Measurements from ENCODE around the gene FLT3.

FLT3 gene

GRCh38 chr13:27972478-27972820 is 127.9 kb downstream of the FLT3 start:
- H3K27ac ChIP-seq = no peak overlapping the region
- TF ChIP-seq CTCF (conservative IDR thresholded peaks at IDR 0.05; ENCODE audit: low read depth) = no peak
- CTCF ChIA-PET = interaction anchor here (1.1 to 1.3 kb wide), 2 partner anchors 142 to 202 kb away, joined by 4 read pairs; no protein-coding TSS in a partner anchor
- POLR2A ChIA-PET (ENCODE audit: low non-redundant PET) = no interaction called here
- no peak for DNase-seq (ENCODE audit: low spot score)

- no peak for DNase-seq (ENCODE audit: low spot score)
- no peak overlapping the region for H3K27ac ChIP-seq
- POLR2A ChIA-PET (ENCODE audit: low non-redundant PET) = no interaction called here
- CTCF ChIA-PET = interaction anchor here (0.6 to 1.4 kb wide), 4 partner anchors 18 to 591 kb away, joined by 3 to 4 read pairs (median 4); no protein-coding TSS in a partner anchor
- no peak for TF ChIP-seq CTCF (conservative IDR thresholded peaks at IDR 0.05; ENCODE audit: low read depth)
Measured at GRCh38 chr13:27971776-27972477, 128.4 kb downstream of the FLT3 start.

GRCh38 chr13:27971236-27971645 is 129.1 kb downstream of the FLT3 start:
- no peak for DNase-seq (ENCODE audit: low spot score)
- POLR2A ChIA-PET (ENCODE audit: low non-redundant PET) = no interaction called here
- no peak for TF ChIP-seq CTCF (conservative IDR thresholded peaks at IDR 0.05; ENCODE audit: low read depth)
- H3K27ac ChIP-seq = no peak overlapping the region
- CTCF ChIA-PET = interaction anchor here (0.6 to 1.4 kb wide), 2 partner anchors 18 to 591 kb away, joined by 3 read pairs; no protein-coding TSS in a partner anchor

DNA sequence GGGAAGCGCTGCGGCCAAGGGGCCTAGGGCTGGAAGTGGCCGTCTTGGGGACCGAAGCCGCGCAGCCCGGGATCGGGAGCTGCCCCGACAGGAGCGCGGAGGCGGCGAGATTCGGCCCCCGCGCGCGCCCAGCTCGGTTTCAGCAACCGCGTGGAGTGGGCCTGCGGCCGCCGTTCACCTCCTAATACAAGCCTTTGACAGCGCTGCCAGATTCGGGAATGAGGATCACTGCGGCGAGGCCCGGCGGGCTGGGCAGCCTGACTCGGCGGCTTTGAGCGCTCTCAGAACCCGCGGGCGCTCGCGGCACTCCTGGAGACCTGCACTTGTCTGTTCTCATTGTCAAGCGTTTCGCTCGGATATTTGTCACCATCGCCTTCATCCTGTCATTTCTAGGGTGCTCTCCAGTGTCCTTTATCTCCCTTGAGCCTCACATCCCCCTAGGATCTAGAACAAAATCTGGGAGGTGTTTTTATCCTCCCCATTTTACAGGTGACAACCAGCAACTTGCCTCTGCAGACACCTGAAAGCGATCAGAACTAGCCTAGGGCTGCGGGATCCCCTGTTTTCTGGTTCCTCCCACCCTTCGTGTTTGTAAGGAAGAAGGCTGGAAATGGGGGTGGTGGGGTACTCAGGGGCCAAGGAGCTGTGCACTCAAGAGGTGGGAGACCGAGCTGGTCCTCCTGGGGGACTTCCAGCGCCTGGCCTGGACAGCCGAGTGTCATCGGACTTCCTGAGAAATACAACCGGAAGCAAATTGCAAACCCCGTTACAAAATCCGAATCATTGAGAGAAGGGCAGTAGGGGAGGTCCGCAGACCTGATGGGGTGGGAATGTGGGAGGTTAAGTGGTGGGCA is 129.8 kb downstream of the FLT3 start:
- TF ChIP-seq CTCF (conservative IDR thresholded peaks at IDR 0.05; ENCODE audit: low read depth) = no peak
- CTCF ChIA-PET = interaction anchor here (0.7 to 1.6 kb wide), 4 partner anchors 13 to 597 kb away, joined by 3 to 7 read pairs (median 4); no protein-coding TSS in a partner anchor
- H3K27ac ChIP-seq = no peak overlapping the region
- POLR2A ChIA-PET (ENCODE audit: low non-redundant PET) = no interaction called here
- DNase-seq (ENCODE audit: low spot score) = no peak

GRCh38 chr13:27969866-27970229 is 130.5 kb downstream of the FLT3 start:
- TF ChIP-seq CTCF (conservative IDR thresholded peaks at IDR 0.05; ENCODE audit: low read depth) = no peak
- CTCF ChIA-PET = interaction anchor here (0.7 to 1.6 kb wide), 3 partner anchors 14 to 596 kb away, joined by 4 to 7 read pairs (median 4); no protein-coding TSS in a partner anchor
- DNase-seq (ENCODE audit: low spot score) = no peak
- no peak overlapping the region for H3K27ac ChIP-seq
- POLR2A ChIA-PET (ENCODE audit: low non-redundant PET) = no interaction called here

- ChIA-PET POLR2A (ENCODE audit: low non-redundant PET) (no interaction called here), CTCF (interaction anchor here (0.6 to 1.8 kb wide), 8 partner anchors 9 to 608 kb away, joined by 3 to 11 read pairs (median 4); no protein-coding TSS in a partner anchor)
- no peak for TF ChIP-seq CTCF (conservative IDR thresholded peaks at IDR 0.05; ENCODE audit: low read depth)
- DNase-seq (ENCODE audit: low spot score) = no peak
- H3K27ac ChIP-seq = no peak within 1 kb of the TSS
Measured at GRCh38 chr13:27969082-27969865, 131.1 kb downstream of the FLT3 start, which contains the start of gene CDX2. Gene CDX2 (minus strand): TSS chr13:27969315. CDS start chr13:27969006, 309 bp downstream.

All from RWPE1 (cell line).